CD4-positive, alpha-beta T cell treated with Interleukin-10 for 1 hour (primary cell): Measurements from ENCODE around the gene SPOP.

ENCODE experiments used
- DNase-seq: peaks from one replicate; pipeline ENCODE4 v3.0.0-alpha.2; 2020

Gene SPOP

DNA sequence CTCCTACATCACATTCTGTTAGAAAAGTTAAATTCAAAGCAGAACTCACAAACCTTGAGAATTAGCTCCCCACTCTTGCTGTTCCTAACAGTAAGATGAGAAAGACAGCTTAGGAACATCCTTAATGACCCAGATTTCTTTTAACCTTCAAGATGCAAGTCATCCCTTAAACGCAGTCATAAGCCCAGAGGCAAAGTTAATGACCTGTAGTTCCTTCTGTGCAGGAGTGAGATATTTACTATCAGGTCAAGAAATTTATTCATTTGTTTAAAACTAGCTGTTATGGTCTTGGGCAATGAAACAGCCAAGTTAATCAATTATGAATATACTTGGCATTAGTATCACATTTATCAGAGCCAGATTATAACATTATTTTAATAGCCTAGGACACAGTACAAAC is 65.2 kb downstream of the SPOP start:
- DNase-seq, result no peak

DNA sequence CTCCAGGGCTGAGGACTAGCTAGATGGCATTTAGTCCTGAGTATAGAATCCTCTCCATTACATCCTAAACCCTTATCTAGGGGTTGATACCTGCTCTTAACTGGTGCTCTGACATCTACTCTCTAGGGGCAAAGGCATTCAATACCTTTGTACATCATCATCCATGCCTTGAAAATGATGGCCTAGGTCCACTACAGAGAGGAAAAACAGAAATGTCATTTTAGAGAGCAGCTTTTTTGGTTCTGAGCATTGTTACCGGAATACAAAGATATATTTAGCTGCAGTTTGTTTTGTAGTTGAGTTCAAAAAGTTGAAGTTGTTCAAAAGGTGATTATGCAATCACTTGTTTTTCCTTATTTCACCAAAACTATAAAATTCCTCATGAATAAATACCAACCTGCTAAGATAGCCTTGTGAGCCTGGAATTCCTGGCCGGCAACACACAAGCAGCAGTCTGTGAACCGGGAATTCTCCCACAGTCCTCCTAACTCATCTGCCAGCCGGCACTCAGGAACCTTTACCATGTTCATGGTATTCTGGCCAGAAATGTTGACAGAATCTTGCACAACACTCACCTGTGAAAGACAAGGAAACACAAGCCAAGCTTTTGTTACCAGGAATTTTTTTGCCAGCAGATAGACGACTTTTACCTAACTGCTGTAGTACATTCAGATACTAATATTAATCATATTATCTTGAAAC is 66.9 kb downstream of the SPOP start:
- DNase-seq, result no peak

- DNase-seq, result no peak
Measured at GRCh38 chr17:49604314-49604869, 73.5 kb downstream of the SPOP start.

DNA sequence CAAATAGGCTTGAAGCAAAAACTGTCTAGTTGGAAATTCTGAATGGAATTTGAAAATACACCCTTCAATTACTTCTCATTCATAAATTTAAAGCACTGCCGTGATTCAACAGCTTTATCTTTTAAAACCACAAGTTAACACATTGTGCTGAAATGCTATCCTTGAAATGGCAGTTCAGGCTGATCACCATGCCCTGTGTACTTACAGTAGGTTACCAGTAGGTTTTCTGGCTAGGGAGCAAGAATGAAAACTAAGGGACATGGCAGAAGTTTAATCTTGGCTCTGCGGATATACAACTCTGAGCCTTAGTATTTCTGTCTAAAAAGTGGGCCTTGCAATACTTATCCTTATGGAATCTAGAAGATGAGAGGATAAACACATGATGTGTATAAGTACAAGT is 74.2 kb downstream of the SPOP start:
- no peak for DNase-seq

GRCh38 chr17:49603238-49603637 is 74.7 kb downstream of the SPOP start:
- DNase-seq, result no peak

GRCh38 chr17:49602783-49603182 is 75.1 kb downstream of the SPOP start:
- DNase-seq, result no peak

- no peak for DNase-seq
Measured at GRCh38 chr17:49600949-49601348, 76.9 kb downstream of the SPOP start.

DNA sequence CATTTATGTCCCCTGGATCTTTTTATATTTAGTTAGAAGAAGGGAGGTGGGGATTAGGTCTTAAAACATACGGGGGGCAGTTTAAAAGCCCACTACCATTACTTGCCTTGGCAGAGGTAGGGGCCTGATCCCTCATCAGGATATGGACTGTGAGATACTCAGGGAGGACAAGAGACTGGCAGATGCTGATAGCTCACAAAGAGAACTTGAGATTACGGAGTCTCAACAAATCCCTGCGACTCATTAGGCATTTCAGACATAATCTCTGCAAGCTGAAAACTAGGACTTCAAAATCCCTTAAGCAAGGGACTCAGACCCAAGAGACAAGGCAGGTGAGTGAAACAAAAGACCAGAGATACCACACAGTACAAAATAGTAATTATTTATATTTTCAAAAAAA is 79.0 kb downstream of the SPOP start:
- no peak for DNase-seq

DNA sequence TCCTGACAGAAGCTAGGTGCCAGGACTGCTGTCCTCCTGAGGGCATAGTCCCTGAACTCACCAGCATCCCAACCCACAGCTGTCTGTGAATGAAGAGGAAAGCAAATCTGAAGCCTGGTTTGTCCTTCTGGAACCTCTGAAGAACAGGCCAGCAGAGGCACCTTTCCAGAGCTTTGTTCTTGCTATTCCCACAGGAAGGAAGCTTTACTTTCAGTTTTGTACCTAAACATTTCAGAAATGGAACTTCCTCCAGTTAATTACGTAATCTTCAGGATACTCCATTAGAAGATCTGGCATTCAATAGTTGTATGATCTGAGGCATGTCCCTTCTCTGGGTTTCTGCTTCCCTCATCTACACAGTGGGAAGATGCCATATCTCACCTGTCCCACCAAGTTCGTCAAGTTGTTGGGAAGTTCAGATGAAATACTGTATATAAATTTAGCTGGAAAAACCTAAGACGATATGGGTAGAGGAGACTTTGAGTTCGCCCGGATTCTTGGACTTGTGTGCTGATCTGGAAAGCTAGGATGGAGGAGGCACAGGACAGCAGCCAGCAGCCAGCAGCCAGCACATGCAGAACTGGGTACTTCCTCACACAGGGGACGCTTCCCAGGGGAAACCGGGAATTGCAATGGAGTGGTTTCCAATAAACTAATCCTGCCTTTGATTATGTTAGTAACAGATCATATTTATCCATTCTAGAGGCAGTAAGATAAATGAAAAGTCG is 79.8 kb downstream of the SPOP start:
- DNase-seq, result no peak

DNA sequence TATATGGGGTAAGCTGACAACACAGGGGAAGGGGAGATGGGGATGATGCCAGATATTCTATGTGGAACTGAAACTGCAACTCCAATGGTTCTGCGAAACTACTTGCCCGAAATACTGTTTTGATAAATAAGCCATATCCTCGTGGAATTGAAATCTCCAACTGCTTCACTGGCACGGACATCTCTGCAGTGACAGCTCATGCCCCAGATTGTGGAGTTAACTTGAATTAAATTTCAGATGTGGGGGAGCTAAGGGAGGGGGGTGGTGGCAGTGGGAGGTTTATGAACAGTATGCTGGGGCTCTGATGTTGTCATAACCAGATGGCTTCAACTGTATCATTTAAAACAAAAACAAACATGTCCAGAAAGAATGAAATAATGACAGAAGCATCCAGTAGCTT is 80.5 kb downstream of the SPOP start:
- DNase-seq, result no peak

DNA sequence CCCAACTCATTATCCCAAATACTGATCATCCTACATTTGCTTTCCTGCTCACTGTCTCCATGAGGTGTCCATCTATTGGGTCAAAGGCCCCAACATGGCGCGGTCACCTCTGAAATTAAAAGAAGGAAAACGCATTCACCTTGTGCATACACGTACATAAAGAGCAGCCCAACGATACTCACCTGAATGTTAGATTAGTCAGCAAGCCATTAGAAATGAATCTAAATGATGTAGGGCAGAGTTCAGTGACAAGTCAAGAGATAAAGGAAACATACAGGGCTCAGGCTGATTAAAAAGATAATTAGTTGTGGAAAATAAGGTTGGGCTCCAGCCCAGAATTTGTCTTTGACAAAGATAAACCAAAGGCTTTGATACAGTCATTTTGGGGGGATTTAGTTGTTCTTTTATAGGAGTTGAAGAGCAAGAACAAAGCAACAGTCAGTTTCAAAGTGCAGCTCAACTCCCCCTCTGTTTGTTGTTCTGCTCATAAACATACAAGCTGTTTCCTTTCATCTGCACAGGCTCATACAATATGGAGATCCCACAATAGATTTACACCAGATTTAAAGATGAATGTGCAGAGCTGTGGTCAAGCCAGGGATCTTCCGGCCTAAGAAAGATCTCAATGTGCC is 81.2 kb downstream of the SPOP start:
- no peak for DNase-seq

DNA sequence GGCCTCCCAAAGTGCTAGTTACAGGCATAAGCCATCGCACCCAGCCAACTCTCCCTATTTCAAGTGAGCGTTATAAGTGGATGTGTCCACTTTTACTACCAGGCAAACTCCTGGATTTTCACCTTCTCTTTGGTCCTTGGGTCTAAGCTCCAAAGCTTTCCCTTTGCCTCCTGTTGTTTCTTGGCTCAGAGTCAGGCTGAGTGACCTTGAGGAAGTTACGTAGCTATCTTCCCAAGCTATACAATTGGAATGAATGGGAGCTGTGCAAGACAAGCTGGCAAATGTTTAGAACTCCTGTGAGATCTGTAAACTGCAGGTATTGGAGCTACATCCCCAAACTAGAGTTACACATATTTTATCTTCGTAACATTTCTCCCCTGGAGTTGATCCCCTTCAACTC is 81.9 kb downstream of the SPOP start:
- no peak for DNase-seq

- DNase-seq, result no peak
Measured at GRCh38 chr17:49595328-49595727, 82.6 kb downstream of the SPOP start.

GRCh38 chr17:49592263-49592662 is 85.6 kb downstream of the SPOP start:
- no peak for DNase-seq

GRCh38 chr17:49590874-49591273 is 87.0 kb downstream of the SPOP start:
- no peak for DNase-seq

- no peak for DNase-seq
Measured at GRCh38 chr17:49589577-49589927, 88.3 kb downstream of the SPOP start.

- no peak for DNase-seq
Measured at GRCh38 chr17:49588726-49589576, 88.9 kb downstream of the SPOP start.

GRCh38 chr17:49588312-49588711 is 89.6 kb downstream of the SPOP start:
- no peak for DNase-seq

GRCh38 chr17:49587366-49588073 is 90.4 kb downstream of the SPOP start:
- no peak for DNase-seq

DNA sequence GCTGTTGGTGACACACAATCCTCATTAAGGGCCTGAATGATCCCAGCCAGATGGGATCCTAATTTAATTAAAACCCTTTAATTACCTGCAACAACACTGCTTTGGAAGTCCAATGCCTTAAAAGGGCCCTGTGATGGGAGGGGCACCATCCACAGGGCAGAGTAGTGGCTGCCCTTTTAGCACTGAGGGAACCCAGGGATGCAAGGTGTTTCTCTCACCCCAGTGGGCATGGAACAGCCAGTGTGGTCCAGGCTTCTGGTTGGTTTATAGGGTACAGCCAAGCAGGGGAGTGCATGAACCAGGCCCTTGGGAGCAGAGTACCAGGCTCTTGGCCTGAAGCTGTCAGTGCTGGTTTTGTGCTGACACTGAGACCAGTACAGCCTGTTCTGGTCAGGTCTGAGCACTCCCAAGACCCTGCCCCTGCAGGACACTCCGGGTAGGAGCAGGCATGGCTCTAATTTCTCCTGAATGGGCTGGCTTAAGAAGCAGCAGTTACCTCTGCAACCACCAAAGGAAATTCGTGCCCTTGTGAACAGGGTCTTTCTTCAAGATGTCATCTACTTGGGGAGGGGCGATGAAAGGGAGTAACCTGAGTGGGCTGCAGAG is 92.4 kb downstream of the SPOP start:
- no peak for DNase-seq

DNA sequence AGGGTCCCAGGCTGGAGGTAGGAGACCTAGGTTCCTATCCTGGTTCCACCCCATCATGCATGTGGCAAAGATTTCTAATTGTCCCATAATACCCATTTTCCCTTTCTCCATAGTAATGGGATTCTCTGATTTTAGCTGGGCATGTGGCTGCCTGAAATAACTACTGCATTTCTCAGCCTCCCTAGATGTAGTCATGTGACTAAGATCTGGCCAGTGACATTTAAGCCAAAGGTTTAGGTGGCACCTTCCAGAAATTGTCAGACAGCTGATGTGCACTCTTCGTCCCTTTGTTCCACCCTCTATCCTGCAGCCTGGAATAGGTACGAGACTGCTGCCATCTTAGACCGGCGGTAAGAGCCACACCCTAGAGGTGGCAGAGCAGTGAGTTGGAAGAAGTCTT is 94.0 kb downstream of the SPOP start:
- DNase-seq, result no peak

DNA sequence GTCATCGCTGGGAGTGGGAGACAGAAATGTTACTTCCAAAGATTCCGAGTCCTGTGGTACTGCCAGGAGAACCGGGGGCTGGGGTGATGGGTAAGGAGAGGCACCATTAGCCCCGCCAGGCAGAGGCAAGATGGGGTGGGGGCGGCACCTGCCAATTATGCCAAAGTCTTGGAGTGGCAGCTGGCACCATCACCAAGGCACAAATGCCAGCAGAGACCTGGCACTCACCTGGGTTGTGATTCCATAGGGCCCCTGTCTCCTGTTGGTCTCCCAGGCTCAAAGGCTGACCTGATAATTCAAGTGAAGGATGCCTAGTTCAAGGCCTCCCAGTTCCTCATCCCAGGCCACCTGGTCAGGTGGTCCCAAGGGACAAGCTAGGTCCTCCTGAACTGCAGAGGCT is 94.7 kb downstream of the SPOP start:
- no peak for DNase-seq
